ENCODE results near the gene NFIA.
A peak's percentile ranks its signal among the peaks of the same experiment; 100 is the strongest.
"Not testable (repeated sequence)": the region's sequence is repeated elsewhere in the genome, so short reads cannot be mapped to it uniquely, and the experiment has no call there.

The NFIA gene

GRCh38 chr1:61447106-61447967 lies 365.0 kb downstream of the NFIA start:
- no peak for DNase-seq

GRCh38 chr1:61447968-61448430 lies 365.6 kb downstream of the NFIA start:
- DNase-seq = no peak

- DNase-seq = no peak
Measured at GRCh38 chr1:61448914-61449313, 366.6 kb downstream of the NFIA start.

- no peak for DNase-seq
Measured at GRCh38 chr1:61449410-61449809, 367.0 kb downstream of the NFIA start.

GRCh38 chr1:61450454-61450853 lies 368.1 kb downstream of the NFIA start:
- DNase-seq = no peak

- no peak for DNase-seq
Measured at GRCh38 chr1:61450872-61451571, 368.7 kb downstream of the NFIA start.

DNA sequence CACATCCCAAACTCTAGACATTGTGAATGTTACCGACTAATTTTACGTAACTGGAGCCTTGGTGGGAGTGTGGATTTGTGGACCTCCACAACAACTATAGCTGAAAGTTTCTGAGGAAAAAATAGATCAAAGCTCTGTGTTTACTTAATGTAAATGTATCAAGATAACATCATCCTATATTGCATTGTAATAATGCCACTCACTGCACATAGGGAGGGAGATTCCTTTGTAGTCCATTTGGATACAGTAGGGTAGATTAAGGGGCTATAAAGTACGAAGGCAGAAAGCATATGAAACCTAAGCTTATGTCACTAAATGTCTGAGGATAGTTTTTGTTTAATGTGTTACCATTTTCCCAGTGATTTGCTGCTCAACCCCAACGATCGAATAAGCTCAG lies 369.2 kb downstream of the NFIA start:
- DNase-seq = no peak

GRCh38 chr1:61452176-61453035 lies 370.0 kb downstream of the NFIA start:
- DNase-seq = no peak

GRCh38 chr1:61453111-61453961 lies 371.0 kb downstream of the NFIA start:
- peak; percentile 55 to 57 for DNase-seq

- no peak for DNase-seq
Measured at GRCh38 chr1:61455400-61455799, 373.0 kb downstream of the NFIA start.

DNA sequence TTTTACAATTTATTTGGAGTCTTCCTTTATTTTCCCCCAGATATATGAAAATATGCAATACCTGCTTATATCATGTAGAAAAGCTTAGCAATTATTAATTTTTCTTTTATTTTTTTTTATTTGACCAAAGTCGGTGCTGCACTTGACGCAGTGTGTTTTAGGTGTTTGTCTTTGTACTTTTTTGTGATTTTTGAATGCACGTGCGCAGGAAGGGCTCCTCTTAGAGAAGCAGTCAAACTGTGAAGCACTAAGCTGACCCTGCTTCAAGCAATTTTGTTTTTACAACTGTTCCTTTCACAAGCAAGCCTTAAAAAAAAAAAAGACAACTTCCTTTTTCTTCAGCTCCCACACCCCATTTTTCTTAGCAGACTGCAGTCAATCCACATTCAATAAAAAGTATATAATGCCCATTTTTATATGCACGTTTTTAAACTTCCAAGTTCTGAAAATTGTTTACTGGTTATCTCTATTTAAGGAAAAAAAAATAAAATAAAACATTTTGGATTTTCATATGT lies 375.2 kb downstream of the NFIA start:
- DNase-seq = no peak

DNA sequence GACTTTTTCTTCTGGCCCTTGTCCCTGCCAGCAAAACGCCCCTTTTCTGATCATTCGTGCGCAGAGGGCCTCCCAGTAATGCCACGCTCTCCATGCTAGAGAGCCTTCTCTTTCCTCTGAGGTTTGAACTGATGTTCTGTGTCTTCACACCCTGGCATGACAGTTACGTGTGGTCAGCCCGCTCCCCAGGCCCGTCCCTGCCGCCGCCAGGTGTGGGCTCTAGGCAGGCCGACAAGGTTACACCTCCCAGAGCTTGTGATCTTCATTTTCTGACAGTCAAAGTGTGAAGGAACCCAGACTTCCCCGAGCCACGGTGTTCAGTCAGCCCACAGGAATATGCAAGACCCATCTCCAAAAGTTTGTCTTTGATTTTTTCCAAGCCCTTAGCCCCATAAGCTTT lies 377.0 kb downstream of the NFIA start:
- no peak for DNase-seq

DNA sequence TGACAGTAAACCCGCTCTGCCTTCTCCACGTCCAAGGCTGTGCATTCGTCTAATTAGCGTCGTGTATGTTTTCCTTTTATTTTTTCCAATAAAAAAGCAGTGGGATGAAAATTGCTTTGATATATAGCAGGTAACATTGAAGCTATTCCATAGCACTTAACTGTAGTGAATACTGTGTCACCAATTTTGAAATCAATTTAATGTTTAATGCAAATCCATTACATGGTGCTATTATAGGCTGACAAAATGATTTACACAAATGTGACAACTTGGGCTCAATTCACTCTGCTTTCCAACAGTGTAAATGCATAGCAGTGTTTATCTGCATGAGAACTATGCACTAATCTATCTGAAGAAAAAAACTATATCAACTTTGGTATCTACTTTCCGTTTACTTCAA lies 377.8 kb downstream of the NFIA start:
- no peak for DNase-seq

- no peak for DNase-seq
Measured at GRCh38 chr1:61461406-61462384, 379.3 kb downstream of the NFIA start.

DNA sequence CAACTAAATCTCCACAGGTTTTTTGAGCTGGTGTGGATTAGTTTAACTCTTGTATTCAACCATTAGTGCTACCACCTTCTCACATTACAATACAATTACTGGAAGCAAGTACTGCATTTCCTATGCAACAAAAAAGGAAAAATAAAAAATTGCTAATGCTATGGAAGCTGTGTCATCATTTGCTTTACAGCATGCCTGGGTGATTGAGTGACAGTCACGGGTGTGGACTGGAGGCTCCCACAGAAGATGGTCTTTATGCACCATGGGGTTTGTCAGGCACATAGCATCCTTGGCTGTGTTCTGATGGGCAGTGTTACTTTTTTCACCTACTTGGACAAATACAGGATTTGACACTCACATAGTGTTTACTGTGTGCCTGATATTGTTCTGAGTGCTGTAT lies 380.3 kb downstream of the NFIA start:
- no peak for DNase-seq

DNA sequence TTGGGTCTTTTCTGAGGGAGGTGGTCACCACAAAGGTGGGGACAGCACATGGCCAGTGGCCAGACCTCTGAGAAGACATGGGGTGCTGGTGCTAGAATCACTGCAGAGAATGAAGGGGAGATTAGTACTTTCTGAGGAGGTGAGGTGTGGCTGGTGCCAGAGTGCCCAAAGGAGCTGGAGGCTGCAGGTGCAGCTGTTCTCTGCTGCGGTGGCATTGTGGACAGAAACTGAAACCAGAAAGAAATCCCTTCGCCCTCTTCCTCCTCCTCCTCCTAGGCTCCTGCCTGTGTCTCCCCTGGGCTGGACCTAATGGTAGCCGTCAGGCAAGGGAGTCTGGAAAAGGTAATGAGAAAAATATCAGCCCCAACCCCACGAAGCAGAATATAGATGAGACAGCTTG lies 380.9 kb downstream of the NFIA start:
- DNase-seq = no peak

- not testable (repeated sequence) for DNase-seq
Measured at GRCh38 chr1:61467836-61468235, 385.5 kb downstream of the NFIA start.

GRCh38 chr1:61469365-61469764 lies 387.0 kb downstream of the NFIA start:
- DNase-seq = no peak

DNA sequence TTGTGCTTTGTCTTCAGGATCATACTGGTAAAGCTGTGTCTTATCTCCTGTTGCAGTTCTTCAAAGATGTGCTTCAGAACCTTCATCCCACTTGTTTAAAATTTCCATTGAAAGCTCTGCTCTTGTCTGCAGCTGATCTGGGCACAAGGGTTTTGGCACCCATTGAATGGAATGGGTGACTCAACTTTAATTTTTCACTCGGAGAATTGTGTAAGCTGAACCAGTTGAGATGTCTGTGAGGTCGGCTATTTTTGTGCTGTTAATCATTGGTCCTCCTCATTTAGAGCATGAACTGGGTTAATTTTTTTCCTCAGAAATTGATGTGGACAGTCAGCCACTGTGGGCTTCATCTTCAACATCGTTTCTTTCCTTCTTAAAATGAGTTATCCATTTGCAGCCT lies 390.5 kb downstream of the NFIA start:
- DNase-seq = no peak

DNA sequence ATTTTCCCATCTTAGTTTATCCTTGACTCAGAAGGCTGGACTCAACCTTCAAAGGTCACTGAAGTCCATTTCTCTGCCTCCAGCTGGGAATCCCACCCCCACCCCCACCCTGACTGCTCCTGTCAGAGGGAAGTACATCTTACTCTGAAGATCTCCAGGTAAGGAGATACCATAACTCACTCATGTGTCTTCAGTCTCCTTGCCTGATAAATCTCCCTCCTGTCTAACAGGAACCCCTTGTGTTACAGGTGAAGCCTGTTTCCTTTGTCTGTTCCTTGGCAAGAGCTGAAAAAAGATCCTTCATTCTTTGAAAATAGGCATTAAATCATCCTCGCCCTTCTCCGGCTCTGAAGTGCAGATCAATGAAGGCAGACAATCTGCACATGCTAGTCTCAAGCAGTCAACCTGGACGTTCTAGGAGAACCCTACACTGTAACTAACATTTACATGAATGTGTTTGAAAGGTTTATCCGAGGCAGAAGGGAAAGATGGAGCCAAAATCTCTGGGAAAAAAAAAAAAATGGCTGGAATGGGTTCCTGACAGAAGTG lies 392.0 kb downstream of the NFIA start:
- no peak for DNase-seq

Data from activated CD4-positive, alpha-beta T cell treated with anti-CD3 and anti-CD28 coated beads, Interleukin-2, amount 50 U/mL, for 4 hours (primary cell).